HG02798 (cell line): ENCODE measurements around the gene GTF2H3.

Experiments used
- ATAC-seq: cut with Tn5 transposase; IDR thresholded peaks from one replicate; pipeline ENCODE4 v1.9.1; 2021; ENCODE audit warnings: mild to moderate bottlenecking; ENCODE audit not compliant: unreplicated experiment, poor library complexity

Gene GTF2H3

GRCh38 chr12:123643911-123644310 lies 10.3 kb downstream of the GTF2H3 start:
- ATAC-seq: no peak

DNA sequence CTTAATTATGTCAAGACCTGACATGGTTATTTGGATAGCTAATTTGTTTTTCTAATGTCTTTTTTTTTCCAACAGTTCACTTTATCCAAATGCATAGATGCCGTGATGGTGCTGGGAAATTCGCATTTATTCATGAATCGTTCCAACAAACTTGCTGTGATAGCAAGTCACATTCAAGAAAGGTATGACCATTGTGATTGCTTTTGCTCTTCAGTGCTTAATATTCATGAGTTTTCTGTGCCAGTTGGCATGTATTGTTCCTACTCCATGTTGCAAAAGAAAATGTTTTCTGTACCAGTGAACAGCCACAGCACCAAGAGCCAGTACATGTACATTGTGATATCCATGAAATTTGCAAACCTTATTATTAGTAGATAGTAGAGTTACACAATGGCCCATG lies 11.8 kb downstream of the GTF2H3 start:
- ATAC-seq: no peak

DNA sequence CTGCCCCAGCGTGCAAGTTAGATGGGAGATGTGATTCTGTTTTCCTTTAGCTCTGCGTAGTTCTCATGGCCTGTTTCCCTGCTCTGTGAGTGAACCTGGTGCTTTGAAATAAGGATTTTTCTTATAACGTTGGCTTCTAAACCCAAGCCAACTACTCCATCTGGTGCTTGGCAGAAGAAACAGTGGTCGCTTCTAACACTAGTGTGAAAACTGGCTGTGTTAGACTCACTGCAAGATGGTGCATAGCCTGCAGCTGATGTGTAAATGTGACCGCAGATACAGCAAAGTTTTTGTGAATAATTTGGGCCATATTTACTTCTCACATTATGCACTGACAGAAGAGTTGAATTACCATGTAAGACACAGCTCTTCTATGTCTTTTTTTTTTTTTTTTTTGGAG lies 12.2 kb downstream of the GTF2H3 start:
- ATAC-seq: no peak

DNA sequence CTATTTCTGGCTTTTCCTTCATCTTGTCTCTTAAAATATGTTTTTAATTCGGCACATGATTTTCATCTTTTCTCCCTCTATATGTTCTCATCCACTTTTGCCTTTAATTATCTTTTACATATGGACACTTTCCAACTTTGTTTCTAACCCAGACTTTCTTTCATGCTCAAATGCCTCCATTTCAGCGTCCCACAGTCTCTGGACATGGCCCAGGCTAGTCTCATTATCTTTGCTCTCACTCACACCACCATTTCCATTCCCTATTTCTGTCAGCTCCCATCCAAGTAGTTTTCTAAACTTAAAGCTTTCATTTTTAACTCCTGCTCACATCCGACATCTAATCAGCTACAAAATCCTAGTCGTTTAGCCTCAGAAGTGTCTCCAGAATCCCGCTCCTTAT lies 14.8 kb downstream of the GTF2H3 start:
- no peak for ATAC-seq

DNA sequence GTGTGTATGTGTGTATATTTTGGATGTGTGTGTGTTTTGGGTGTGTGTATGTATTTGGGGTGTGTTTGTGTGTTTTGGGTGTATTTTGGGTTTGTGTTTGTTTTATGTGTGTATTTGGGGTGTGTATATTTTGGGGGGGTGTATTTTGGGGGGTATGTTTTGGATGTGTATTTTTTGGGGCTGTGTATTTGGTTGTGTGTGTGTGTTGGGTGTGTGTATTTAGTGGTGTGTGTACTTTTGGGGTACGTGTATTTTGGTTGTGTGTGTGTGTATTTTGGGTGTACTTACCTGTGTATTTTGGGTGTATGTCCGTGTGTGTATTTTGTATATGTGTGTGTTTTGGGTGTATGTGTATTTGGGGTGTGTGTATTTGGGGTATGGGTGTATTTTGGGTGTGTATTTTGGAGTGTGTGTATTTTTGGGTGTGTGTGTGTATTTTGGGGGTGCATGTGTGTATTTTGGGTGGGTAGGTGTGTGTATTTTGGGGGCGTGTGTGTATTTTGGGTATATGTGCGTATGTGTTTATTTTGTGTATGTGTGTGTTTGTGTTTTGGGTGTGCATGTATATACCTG lies 20.6 kb downstream of the GTF2H3 start:
- ATAC-seq: no peak

DNA sequence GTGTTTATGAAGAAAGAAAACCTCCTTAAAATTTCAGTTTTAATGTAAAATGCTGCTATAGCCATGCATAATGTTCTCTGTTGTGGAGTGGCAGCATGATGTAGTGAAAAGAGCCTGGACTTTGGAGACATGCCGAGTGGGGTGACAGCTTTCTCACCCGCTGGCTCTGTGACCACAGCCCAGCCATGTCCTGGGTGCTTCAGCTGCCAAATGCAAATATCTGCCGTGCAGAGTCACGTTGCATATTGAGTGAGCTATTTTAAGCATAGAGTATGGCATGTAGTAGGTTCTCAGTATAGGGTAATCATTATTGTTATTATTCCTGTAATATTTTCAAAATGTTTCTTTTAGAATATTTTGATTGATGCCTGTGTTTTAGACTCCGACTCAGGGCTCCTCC lies 21.8 kb downstream of the GTF2H3 start:
- peak; percentile 91 for ATAC-seq

GRCh38 chr12:123656392-123656791 lies 22.8 kb downstream of the GTF2H3 start:
- no peak for ATAC-seq

GRCh38 chr12:123657211-123657610 lies 23.6 kb downstream of the GTF2H3 start:
- no peak for ATAC-seq

- ATAC-seq: no peak
Observed at GRCh38 chr12:123659996-123660727, 26.5 kb downstream of the GTF2H3 start.

GRCh38 chr12:123667771-123668170 lies 34.1 kb downstream of the GTF2H3 start:
- ATAC-seq: no peak

DNA sequence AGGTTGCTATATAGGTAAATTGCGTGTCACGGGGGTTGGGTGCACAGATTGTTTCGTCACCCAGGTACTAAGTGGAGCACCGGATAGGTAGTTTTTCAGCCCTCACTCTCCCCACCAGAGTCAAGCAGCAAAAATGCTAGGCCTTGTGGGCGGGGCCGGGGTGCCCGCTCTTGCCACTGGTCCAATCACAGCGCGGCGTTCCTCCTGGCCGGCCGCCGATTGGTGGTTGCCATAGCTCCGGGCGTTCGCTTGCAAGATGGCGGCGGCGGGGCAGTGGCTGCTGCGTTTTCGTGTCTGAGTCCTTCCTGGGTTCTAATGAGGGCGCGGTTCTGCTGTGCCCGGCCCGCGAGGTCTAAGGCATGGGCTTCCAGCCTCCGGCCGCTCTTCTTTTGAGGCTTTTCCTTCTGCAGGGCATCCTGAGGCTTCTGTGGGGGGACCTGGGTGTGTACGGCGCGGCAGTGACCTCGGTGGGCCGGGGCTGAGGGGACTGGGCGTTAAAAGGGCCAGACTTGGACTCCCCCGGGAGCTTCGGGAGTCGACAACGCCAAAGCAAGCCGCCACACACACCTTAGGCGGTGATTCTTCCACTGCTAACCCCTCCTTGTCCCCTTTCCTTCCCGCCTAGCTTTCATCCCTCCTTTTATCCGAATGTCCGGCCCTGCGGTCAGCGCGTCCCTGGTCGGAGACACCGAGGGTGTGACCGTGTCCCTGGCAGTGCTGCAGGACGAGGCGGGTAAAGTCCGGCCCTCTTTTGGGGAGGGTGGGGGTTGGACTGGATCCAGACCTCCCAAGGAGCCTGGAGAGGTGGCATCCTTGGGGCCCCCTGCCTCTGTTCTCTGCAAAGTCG lies 37.5 kb downstream of the GTF2H3 start, which contains the start of gene TCTN2:
TSS of gene TCTN2 (plus strand) at position 232 of the 847 bp plus-strand sequence. CDS start at position 360, 128 bp downstream.
- peak; percentile 100 for ATAC-seq

DNA sequence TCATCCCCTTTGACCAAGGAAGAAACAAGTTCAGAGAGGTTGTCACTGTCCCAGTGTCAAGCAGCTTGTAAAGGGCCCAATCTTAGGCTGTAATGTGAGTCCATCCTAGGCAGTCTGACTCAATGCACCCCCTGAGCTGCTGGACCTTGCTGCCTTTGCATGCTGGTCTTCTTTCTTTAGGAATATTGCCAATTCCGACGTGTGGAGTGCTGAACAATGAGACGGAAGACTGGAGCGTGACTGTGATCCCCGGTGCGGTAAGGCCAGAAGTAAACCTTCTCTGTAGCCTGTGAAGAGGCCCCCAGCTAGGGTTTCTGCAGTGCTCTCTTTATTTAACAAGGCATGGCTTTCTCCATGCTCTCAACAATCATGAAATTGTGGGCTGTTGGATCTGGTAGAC lies 38.2 kb downstream of the GTF2H3 start:
- ATAC-seq: no peak

GRCh38 chr12:123675436-123675835 lies 41.8 kb downstream of the GTF2H3 start:
- no peak for ATAC-seq

GRCh38 chr12:123676616-123677320 lies 43.1 kb downstream of the GTF2H3 start:
- ATAC-seq: no peak

GRCh38 chr12:123678981-123679380 lies 45.4 kb downstream of the GTF2H3 start:
- no peak for ATAC-seq

DNA sequence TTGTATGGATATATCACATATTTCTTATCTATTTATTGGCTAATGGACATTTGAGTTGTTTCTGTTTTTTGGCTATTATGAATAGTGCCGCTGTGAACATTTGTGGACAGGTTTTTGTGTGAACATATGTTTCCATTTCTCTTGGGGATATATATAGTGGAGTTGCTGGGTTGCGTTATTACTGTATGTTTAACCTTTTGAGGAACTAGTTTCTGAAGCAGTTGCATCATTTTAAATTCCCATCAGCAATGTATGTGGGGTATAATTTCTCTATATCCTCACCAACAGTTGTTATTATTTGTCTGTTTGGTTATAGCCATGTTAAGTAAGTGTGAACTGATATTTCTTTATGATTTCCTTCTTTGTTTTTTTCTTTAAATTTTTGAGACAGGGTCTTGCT lies 48.0 kb downstream of the GTF2H3 start:
- no peak for ATAC-seq

GRCh38 chr12:123683964-123684363 lies 50.3 kb downstream of the GTF2H3 start:
- no peak for ATAC-seq

DNA sequence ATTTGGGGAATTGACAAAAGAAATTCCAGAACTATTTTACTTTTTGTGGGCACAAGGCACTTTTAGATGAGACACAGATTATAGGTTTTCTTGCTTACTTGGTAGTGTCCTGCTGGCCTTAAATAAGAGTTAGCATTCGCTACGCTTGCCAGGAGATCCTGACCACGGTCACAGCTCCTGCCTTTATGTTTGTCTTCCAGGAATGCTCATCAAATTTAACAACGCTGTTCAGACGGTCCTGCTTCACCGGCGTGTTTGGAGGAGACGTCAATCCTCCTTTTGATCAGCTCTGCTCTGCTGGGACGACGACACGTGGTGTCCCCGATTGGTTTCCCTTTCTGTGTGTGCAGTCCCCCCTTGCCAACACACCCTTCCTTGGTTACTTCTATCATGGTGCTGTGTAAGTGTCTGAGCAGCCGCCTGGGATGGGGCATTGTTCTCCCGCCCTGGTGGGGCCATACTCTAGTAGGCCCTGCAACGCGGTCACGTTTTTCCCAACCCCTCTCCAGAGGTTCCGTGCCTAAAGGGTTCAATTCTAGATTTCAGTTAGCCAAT lies 53.1 kb downstream of the GTF2H3 start:
- no peak for ATAC-seq

- no peak for ATAC-seq
Observed at GRCh38 chr12:123690191-123690840, 56.7 kb downstream of the GTF2H3 start.

GRCh38 chr12:123696207-123696606 lies 62.6 kb downstream of the GTF2H3 start:
- ATAC-seq: no peak
